Left colon (tissue), 2 donors: ENCODE results near the gene METTL25B. TPM values are rescaled to one million over a fixed set of nuclear protein-coding genes. Genes with fewer than 3 reads are reported as not detected.

ENCODE experiments used
- ATAC-seq: fragments of 200-7000 bp; cut with Tn5 transposase; one replicate; pipeline ENCODE4 v1.9.1; 2020; ENCODE audit warnings: mild to moderate bottlenecking, moderate library complexity
- DNase-seq, 2 donors: peaks; one replicate each; pipeline ENCODE4 v3.0.0-alpha.2; 2020
- intact Hi-C, 2 donors: fragments of 100-400 bp; cut with DNase I in 1 of 2; cut with micrococcal nuclease in 1 of 2; formaldehyde crosslinking; loops; one replicate each; pipeline versions ENCODE4 v1.11.2 to v1.14.0; 2022; cut with DNase I, micrococcal nuclease
- total RNA-seq, 2 donors: library from RNA; stranded (reverse); fragmentation: NEBNext Ultra II Directional; extraction: Animal tissue kit (Norgen Biotek cat#: 25700); gene quantifications; one replicate each; pipeline ENCODE4 v1.2.1, GENCODE V29; 2021
- donor health status: DM: no; HTN: no; CAD: no.
- donor health status: DM: yes; HTN: yes; CAD: no.

METTL25B gene
- total RNA-seq, 2 donors from 2014 or later: 40.6 to 47.9 TPM

DNA sequence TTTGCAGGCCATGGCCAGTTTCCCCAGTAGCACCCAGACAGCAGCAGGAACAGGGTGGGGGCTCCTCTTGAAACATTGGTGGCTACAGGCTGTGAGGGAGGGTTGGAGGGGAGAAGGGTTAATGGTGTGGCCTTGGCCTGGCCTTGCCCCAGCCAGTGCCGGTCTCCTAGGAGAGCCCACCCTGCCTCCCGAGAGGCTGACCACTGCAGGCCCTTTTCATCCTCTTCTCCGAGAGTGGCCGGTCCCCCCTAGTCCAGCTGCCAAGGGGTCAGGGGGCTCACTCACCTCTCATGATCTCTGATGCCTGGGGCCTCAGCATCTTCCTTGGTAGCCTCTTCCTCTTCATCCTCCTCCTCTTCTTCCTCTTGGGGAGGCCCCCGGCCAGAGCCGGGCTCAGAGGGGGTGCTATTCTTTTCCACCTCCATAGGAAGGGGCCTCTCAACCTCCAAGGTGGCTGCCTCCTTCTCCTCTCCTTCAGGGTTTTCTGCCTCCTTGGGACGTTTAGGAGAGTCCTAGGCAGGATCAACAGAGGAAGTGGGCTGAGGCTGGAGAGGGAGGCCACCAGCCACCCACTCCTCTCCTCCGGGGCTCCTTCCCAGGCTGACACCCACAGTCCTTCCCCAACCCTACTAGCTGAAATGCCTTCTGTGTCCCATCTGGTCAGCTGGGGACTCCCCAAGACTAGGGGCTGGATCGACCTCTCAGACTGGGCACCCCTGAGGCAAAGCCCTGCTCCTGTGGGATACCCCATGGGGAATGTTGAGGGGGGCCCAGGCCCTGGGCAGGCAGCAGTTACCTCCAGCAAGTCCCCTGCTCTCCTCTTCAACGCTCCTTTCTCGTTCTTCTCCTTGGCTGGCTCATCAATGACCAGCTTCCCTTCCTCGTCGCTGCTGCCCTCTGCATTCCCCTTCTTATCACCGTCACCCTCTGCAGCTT, 15.4 kb downstream of the METTL25B start:
- DNase-seq (no peak), ATAC-seq (no peak)
- intact Hi-C loops: no loop called here

- intact Hi-C loops: no loop called here
- no peak for DNase-seq
- ATAC-seq: no peak
Measured at GRCh38 chr1:156744344-156744743, 16.1 kb downstream of the METTL25B start.

- ATAC-seq (no peak), DNase-seq (no peak)
- intact Hi-C loops: no loop called here
Measured at GRCh38 chr1:156744786-156745419, 16.6 kb downstream of the METTL25B start.

DNA sequence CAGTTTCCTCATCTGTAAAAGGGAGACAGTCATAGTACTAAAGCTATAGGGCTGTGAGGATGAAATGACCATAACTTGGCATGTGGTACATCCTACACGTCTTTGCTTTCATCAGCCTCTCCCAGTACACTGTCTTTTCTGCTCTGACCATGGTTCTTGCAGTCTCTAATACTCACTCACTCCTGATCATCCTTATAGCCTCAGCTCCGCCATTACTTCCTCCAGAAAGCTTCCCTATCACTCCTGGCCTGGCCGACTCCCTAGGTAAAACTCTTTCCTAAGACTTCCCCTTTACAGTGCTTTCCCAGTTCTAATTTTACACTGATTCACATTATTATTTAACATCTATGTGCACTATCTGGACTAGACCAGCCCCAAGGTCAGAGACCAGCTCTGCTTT, 17.6 kb downstream of the METTL25B start:
- ATAC-seq (no peak), DNase-seq (no peak)
- intact Hi-C loops: no loop called here

DNA sequence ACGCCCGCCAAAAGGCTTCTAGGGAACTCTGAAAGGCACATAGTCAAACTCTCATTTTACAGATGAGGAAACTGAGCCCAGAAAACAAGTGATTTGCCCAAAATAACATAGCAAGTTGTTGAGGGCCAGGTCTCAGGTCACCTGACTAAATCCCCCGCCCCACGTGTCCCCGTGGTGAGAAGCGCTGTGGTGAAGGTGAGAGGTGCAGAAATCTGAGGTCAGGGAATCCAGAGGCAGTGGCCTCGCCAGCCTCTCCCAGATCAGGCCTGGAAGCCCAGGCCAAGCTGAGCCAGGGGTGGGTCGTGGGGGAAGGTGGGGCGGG, 18.1 kb downstream of the METTL25B start:
- no peak for ATAC-seq
- intact Hi-C loops: no loop called here
- DNase-seq: no peak

GRCh38 chr1:156746728-156747631, 18.7 kb downstream of the METTL25B start:
- intact Hi-C loops: no loop called here
- peak; percentile 93 to 95 for DNase-seq
- ATAC-seq: peak; percentile 30

DNA sequence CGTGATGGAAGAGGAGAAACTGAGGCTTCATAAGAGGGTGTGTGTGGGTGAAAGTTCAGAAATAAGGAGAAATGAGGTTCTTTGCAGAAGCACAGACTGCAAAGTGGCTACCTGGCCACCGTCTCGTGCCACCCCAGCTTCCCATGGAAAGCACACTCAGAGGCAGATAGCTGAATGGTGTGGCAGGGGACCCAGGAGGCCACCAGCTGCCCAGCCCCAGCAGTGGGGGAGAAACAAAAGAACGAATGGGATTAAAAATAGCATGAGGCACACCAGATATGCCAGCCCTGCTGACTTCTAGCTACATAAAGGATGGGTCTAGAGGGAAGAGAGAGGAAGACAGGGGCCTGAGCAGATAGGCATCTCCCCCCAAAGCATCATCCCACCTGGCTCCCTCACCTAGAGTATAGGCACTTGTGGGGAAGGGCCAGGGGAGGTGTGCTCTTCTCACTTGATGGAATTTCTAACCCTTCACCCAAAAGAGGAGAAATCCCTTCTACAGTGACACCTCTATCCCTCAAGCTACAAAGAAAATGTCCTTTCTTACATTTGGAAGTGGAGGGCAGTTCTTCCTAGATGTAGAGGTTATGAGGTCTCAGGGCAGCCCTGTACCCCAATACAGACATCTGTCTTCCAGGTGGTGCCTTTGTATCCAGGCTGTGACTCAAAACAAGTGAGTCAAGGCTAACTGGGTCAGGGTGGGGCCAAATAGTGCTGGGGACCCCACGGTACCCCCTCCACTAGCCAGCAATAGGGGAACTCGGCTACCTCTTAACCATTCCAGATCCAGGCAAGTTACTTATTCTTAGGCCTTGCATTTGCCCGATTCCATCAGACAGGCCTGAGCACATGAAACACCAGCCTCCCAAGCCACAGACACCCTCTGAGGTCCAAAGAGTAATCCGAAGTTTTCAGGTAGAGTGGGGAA, 19.7 kb downstream of the METTL25B start:
- intact Hi-C loops: no loop called here
- ATAC-seq (no peak), DNase-seq (no peak)

GRCh38 chr1:156748670-156749418, 20.6 kb downstream of the METTL25B start:
- DNase-seq (peak; percentile 76 to 81), ATAC-seq (peak; percentile 44)
- intact Hi-C loops: no loop called here

DNA sequence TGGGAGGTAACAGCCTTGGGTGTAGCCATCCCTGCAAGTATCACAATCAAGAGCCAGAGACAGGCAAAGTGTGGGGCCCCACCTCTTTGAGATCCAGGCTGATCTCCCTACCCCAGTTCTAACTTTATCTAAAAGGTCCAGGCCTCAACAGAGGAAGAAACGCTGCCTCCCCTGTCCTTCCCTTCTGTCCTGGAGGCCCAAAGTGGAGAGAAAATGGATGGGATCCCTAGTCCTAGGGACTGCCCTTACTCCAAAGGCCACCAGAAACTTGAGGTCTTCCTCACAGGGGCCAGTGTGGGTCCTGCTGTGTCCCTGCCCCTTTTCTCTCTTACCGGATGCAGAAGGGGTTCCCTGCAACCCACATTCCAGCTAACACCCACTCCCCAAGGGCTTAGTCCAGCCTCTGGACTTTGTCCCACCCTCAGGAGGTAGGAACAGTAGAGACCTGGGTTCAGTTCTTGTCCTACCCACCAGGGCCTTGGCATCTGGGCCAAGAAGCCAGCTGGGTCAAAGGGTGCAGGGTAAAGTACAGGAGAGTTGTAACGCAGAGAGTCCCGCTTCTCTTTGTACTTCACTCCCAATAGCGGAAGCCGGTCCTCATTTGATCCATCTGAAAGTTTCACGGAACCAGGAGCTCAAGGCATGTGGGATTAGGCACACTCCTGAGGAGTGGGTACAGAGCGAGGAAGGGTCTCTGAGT, 21.3 kb downstream of the METTL25B start:
- DNase-seq (peak; percentile 67 to 80), ATAC-seq (peak; percentile 54)
- intact Hi-C loops: no loop called here

GRCh38 chr1:156750191-156750672, 22.0 kb downstream of the METTL25B start:
- ATAC-seq (peak; percentile 33), DNase-seq (peak; percentile 72 to 80)
- intact Hi-C loops: no loop called here

DNA sequence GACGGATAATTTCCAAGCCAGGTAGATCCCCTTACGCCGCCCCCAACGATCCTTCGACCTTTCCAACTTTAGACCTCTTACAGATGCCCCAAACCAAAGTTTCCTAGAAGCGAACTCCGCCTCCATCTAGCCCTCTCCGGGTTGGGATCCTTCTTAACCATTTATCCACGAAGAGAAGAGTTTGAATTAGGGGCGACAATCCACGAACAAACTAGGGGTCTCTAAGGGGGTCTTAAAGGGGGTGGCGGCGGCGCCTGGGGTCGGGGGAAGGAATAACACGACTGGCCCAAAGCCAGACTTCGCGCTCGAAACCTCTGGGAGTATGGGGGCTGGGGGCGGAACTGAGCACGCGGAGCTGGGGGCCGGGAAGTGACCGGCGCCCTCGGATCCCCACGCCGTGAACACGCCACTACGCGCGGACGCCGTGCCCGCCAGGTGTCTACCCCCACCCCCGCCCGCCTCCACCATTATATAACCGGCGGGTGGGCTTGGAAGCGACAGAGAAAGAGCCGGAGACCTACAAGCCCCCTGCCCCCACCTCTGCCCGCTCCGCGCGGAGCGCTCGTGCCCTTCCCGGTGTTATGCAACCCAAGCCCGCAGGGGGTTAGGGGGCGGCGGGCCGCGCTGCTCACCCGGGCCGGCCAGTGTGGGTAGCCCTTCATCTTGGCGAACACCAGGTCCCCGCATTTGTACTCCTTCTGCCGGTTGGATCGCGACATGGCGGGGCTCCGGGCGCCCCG, 22.6 kb downstream of the METTL25B start:
- intact Hi-C loops: no loop called here
- DNase-seq (peak; percentile 43 to 63), ATAC-seq (no peak)

DNA sequence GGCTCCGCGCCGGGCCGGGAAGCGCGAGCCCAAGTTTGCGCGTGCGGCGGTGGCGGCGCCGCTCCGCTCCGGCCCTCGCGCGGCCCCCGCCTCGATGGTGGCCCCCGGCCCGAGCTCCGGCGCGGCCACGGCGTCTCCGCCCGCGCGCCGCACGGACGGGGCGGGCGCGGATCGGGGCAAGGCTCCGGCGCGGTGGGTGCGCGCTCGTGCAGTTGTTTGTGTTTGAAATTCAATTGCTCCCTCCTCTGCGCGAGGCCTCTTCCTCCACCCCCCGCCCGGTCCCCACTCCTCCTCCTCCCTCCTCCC, 23.1 kb downstream of the METTL25B start, which contains the start of gene HDGF:
Gene HDGF, minus strand, starts transcription at position 225 of the 306 bp plus-strand sequence. CDS start 246 bp downstream, outside the sequence.
- ATAC-seq: no peak
- intact Hi-C loops: no loop called here

GRCh38 chr1:156751757-156752481, 23.6 kb downstream of the METTL25B start:
- intact Hi-C loops: no loop called here
- ATAC-seq (peak; percentile 68), DNase-seq (peak; percentile 97 to 98)

More for the DNA sequence above, 23.1 kb downstream of the METTL25B start, which contains the start of gene HDGF:
- no peak for DNase-seq

GRCh38 chr1:156752843-156753482, 24.7 kb downstream of the METTL25B start:
- intact Hi-C loops: no loop called here
- ATAC-seq (no peak), DNase-seq (no peak)

- ATAC-seq (no peak), DNase-seq (no peak)
- intact Hi-C loops: no loop called here
Measured at GRCh38 chr1:156754219-156754618, 25.9 kb downstream of the METTL25B start.
